ENCODE results near the gene HABP2.

The HABP2 gene

DNA sequence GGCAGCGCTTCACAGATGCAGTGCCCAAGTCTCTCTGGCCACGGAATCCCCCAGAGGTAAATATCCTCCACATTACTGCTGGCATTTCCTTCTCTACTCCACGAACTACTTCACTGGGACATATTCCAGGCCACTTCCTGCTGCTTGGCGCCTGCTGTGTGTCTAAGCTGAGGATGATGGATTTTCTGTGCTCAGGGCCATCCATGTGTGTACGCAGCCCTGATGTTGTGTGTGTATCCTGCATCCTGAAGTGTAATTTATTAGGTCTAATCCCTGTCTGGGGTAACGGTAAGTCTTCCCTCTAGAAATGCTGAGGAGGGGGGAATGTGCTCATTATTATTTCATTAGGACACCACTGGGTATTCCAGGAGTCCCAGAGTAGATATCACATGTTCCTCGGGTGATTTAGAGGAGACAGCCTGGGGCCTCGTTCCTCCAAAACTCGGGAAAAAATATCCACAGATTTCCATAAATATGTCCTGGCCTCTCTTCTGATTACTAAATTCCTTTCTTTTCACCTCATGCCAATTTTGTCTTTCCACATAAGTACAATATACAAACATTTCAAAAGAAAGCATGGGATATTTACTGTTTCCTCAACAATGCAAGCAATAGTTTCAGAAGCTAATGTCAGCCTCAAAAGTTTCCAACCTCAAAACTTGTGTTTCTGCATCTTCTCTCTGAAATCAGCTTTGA, 25.5 kb upstream of the HABP2 start:
- no peak for DNase-seq

DNA sequence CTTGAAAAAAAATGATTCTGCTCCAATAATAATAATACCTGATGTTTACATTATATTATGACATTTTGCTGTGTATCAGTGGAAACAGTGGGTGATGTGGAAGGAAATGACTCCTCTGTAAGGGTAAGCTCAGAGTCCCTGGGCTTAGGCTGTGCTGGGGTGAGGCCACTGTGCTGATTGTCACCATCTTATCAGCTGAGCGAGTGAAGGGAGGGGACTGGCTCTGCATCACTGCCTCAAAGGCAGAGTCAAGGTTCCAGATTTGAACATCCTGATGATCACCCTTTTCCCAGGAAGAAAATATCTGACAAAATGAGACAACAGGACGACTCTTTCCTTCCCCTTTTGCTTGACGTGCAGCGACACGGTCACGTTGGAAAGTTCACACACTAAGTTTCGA, 24.0 kb upstream of the HABP2 start:
- no peak for DNase-seq

- no peak for DNase-seq
Observed at GRCh38 chr10:113529575-113529974, 23.3 kb upstream of the HABP2 start.

- DNase-seq: no peak
Observed at GRCh38 chr10:113530476-113530875, 22.4 kb upstream of the HABP2 start.

DNA sequence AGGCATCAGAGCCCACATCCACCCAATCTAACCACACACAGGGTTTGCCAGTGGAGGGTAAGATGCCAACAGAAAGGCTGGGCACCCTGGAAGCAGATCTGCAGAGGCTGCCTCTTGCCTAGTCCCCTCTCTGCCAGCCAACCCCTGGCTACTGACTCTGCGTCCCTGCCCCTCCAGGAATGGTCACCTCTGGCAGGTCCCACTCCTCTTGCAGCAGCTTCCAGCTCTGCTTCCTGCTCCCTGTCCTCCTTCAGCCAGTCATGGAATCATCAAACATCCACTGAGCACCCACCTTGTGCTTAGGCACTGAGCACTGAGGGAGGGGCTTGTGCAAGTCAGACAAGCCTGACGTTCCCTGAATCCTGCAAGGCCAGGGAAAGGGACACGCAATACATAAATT, 20.1 kb upstream of the HABP2 start:
- DNase-seq: no peak

- DNase-seq: no peak
Observed at GRCh38 chr10:113533801-113534200, 19.1 kb upstream of the HABP2 start.

- no peak for DNase-seq
Observed at GRCh38 chr10:113534423-113534822, 18.4 kb upstream of the HABP2 start.

DNA sequence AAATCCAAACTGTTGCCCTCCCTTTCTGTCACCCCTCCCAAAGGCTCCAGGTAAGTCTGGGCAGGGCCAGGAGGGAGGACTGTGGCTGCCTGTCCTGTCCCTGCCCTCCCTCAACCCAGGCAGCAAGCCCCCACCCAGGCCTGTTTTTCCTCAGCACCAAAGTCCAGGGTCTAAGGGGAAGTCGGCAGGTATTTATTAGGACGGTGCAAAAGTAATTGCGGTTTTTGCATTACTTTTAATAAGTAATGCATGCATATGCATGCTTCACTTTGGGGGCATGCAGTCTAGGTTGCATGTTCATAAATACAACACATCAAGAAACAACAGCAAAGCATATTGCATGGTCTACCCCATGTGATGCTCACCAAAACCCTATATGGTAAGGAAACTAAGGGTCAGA, 15.2 kb upstream of the HABP2 start:
- DNase-seq: no peak

DNA sequence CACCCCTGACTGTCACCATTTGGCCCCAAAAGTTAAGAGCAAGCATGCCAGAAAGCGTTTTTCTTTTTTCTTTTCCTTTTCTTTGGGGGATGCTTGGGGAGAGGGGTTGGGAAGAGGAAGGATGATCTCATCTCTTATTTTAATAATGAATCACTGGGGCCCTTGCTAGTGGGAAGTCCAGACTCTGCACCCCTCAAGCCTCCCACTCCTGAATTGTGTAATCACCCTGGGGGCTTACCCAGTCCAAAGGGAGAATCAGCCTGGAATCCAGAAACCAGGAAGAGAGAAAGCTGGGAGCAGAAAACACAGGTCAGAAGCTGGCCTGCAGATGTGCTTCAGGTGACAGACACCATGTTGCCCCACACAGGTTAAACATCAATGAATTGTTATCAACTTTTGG, 14.7 kb upstream of the HABP2 start:
- no peak for DNase-seq

DNA sequence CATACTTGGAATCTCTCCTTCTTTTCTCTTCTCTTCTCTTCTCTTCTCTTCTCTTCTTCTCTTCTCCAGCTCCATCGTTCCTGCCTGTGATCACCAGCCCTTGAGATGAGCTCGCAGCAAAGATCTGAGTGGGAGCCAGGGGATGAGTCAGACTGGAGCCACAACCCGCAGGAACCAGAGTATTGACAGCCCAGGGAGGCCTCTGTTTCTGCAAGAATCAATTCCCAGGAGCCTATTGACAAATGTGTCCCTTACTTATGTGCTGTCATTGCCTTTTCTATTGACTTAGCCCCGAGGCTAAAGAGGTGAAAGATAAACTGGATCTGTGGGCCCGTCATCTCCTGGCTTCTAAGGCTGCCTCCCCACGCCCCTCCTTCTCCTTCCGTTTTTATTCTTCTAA, 13.1 kb upstream of the HABP2 start:
- DNase-seq: no peak

GRCh38 chr10:113540845-113541548, 11.9 kb upstream of the HABP2 start:
- DNase-seq: no peak

- no peak for DNase-seq
Observed at GRCh38 chr10:113541549-113541927, 11.3 kb upstream of the HABP2 start.

GRCh38 chr10:113543107-113543955, 9.5 kb upstream of the HABP2 start:
- DNase-seq: no peak

DNA sequence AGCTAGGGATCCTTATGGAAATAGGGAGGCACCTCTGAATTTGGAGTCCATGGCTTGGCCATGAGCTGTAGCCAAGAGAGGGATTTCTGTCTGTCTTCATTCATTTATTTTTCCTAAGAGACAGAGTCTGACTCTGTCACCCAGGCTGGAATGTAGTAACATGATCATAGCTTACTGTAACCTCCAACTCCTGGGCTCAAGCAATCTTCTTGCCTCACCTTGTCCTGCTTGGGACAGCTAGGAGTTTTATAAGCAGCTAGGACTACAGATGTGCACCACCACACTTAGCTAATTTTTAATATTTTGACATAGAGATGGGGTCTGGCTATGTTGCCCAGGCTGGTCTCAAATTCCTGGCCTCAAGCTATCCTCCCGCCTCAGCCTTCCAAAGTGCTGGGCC, 8.5 kb upstream of the HABP2 start:
- DNase-seq: no peak

- DNase-seq: no peak
Observed at GRCh38 chr10:113547426-113547825, 5.4 kb upstream of the HABP2 start.

- DNase-seq: no peak
Observed at GRCh38 chr10:113549856-113550255, 3.0 kb upstream of the HABP2 start.

DNA sequence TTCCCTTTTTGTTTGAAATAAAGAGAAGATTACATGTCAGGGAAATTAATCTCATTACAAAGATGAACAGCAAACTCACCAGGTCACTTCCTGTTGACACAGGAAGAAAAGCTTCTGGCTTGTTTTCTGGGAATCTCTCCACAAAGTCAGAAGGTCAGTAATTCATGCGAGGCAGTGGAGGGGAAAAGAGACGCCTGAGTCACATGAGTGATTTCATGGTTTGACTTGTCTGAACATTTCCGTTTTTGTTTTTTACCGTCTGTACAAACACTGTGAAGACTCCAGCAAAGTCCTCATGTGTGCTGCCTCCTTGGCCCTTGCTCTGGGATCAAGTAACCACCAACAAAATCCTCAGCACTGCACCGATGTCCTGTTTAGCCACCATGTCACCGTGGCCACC, 2.5 kb upstream of the HABP2 start:
- no peak for DNase-seq

GRCh38 chr10:113552014-113552413, 839 bp upstream of the HABP2 start:
- no peak for DNase-seq

DNA sequence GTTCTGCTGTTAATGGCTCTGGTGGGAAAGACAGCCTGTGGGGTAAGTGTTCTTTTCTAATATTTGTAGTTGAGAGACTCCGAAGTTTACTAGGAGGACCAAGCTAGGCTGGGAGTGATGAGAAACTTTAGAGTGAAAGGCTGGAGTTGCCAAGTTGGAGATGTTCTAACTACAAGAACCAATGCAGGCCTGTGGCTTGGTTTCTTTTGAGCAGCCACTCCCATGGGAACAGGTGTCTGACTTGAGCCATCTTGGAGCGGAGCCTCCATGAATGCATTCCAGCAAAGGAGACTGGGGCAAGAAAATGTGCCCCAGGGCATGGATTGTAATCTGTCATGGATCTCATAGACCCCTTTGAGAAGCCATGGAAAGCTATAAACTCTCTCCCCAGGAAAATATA, 296 bp downstream of the HABP2 start:
- no peak for DNase-seq

DNA sequence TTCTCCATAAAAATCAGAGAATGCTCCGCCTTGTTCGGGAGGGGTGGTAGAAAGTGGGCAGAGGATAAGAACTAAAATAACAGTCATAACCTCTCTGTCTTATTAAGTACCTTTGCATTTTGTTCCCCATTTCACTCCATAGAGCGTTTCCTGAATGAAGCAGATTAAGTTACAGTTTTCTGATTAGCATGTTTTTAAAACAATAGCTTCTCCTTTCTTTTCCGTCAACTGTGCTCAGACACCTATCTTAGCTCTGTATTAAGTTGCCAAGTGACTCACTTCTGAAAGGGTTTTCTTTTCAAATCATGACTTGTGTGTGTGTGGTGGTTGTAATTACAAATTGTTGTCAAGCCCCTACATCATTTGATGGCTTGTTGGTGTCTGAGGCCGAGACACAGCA, 1.4 kb downstream of the HABP2 start:
- no peak for DNase-seq

- no peak for DNase-seq
Observed at GRCh38 chr10:113555245-113555644, 2.4 kb downstream of the HABP2 start.

DNA sequence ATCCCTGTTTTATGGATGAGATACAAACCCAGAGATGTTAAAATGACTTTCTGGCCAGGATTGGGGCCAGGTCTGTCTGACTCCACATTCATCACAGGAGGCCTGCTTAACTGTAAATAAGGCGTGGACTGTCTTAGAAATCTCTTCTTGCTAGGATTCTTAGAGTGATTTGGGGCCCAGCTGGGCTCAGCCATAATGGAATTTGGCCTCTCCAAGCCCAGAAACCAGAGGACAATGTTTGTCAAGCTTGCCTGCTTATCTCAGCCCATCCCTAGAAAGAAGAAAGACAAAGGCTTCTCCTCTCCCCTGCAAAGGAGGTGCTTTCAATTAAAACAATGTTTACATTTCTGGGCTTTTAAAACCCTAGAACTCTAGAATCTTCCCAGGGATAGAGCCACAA, 2.9 kb downstream of the HABP2 start:
- DNase-seq: no peak

- no peak for DNase-seq
Observed at GRCh38 chr10:113557424-113557862, 4.6 kb downstream of the HABP2 start.

DNA sequence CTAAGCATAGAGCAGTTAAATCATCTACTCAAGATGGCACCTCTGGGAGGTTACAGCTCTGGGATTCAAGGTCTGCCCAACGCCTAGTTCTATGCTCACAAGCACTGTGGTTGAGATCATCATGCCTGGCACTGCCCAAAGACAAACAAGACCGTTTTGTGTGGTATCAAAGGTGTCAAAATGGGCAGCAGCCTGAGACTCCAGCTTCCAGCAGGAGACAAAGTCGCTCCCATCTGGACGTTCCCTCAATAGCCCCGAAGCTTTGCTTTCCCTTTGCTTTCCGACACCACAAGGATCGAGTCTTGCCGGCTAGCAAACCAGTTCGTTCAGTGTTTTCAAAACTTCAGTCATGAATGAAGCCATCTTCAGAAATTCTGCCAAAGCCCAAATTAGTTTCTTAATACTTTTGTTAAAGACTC, 5.1 kb downstream of the HABP2 start:
- no peak for DNase-seq
